ENCODE data around the gene CCDC87. TPM values are rescaled to one million over a fixed set of nuclear protein-coding genes. Genes with fewer than 3 reads are reported as not detected.

The CCDC87 gene
- total and polyA plus RNA-seq, 8 donors: 0.07 to 0.44 (median 0.11) TPM

GRCh38 chr11:66600219-66600618 is 7.4 kb upstream of the CCDC87 start:
- Histone ChIP-seq H3K4me3 (no peak overlapping the region), H3K9me3 (no peaks in the 10 kb centered on the region), H3K27me3 (no peaks in the 10 kb centered on the region), H3K36me3 (peaks cover 0 to 44% of the 10 kb centered on the region in 2 donors), H3K27ac (peak overlapping the region in 1 of 2 donors; percentile 5), H3K4me1 (peaks cover 8 to 18% of the 10 kb centered on the region in 2 donors)
- TF ChIP-seq CTCF (IDR thresholded peaks at IDR 0.05): no peak
- DNase-seq: no peak
- intact Hi-C loops (cut with DNase I): no loop called here
- no peak for ATAC-seq

GRCh38 chr11:66598993-66599392 is 6.1 kb upstream of the CCDC87 start:
- Histone ChIP-seq H3K4me1 (peaks cover 12 to 30% of the 10 kb centered on the region in 2 donors), H3K27ac (no peak overlapping the region), H3K36me3 (peaks cover 0 to 32% of the 10 kb centered on the region in 2 donors), H3K4me3 (no peak overlapping the region), H3K27me3 (no peaks in the 10 kb centered on the region), H3K9me3 (no peaks in the 10 kb centered on the region)
- ATAC-seq (no peak), DNase-seq (peak in 1 of 4 donors; percentile 55)
- intact Hi-C loops (cut with DNase I): no loop called here
- TF ChIP-seq CTCF (IDR thresholded peaks at IDR 0.05): no peak

GRCh38 chr11:66595245-66595904 is 2.5 kb upstream of the CCDC87 start:
- intact Hi-C loops (cut with DNase I): no loop called here
- DNase-seq: peak; percentile 4 to 93 (median 64)
- peak; percentile 22 for ATAC-seq
- peaks cover 0 to 15% of the 10 kb centered on the region in 2 donors for H3K36me3 ChIP-seq
- peaks cover 17 to 35% of the 10 kb centered on the region in 2 donors for H3K4me1 ChIP-seq
- TF ChIP-seq CTCF (IDR thresholded peaks at IDR 0.05): no peak
- H3K27me3 ChIP-seq: no peaks in the 10 kb centered on the region
- no peaks in the 10 kb centered on the region for H3K9me3 ChIP-seq
- peak overlapping the region; percentile 63 to 80 for H3K27ac ChIP-seq
- H3K4me3 ChIP-seq: no peak overlapping the region

GRCh38 chr11:66593650-66594049 is 787 bp upstream of the CCDC87 start:
- peak in 1 of 4 donors; percentile 49 for DNase-seq
- peak overlapping the region; percentile 69 to 89 for H3K27ac ChIP-seq
- peaks cover 17 to 35% of the 10 kb centered on the region in 2 donors for H3K4me1 ChIP-seq
- TF ChIP-seq CTCF (IDR thresholded peaks at IDR 0.05): no peak
- H3K27me3 ChIP-seq: no peaks in the 10 kb centered on the region
- no peaks in the 10 kb centered on the region for H3K36me3 ChIP-seq
- no peak for ATAC-seq
- no peaks in the 10 kb centered on the region for H3K9me3 ChIP-seq
- intact Hi-C loops (cut with DNase I): no loop called here
- peak overlapping the region; percentile 60 to 68 for H3K4me3 ChIP-seq

- H3K9me3 ChIP-seq: no peaks in the 10 kb centered on the region
- peak overlapping the region; percentile 69 to 89 for H3K27ac ChIP-seq
- peak overlapping the region; percentile 60 to 68 for H3K4me3 ChIP-seq
- DNase-seq (no peak), ATAC-seq (peak; percentile 24)
- H3K36me3 ChIP-seq: no peaks in the 10 kb centered on the region
- no peak for TF ChIP-seq CTCF (IDR thresholded peaks at IDR 0.05)
- intact Hi-C loops (cut with DNase I): no loop called here
- H3K4me1 ChIP-seq: peaks cover 17 to 35% of the 10 kb centered on the region in 2 donors
- no peaks in the 10 kb centered on the region for H3K27me3 ChIP-seq
Measured at GRCh38 chr11:66593303-66593635, 406 bp upstream of the CCDC87 start.
